Hepatocyte (in vitro differentiated cells): Measurements from ENCODE around the gene RPL18. TPM values are rescaled to one million over a fixed set of nuclear protein-coding genes. Genes with fewer than 3 reads are reported as not detected.

Experiments
- DNase-seq: peaks from one replicate; pipeline ENCODE4 v3.0.0-alpha.2; 2016; ENCODE audit warnings: low spot score
- H2AFZ ChIP-seq: fragments of 200-600 bp; sonication (generic); 2 replicates; pipeline ENCODE4 v1.6.0; 2016; ENCODE audit warnings: antibody characterized with exemption, mild to moderate bottlenecking
- H3K27ac ChIP-seq: fragments of 200-600 bp; sonication (generic); 2 replicates; pipeline ENCODE4 v1.5.1; 2016; ENCODE audit warnings: mild to moderate bottlenecking
- H3K27me3 ChIP-seq: fragments of 200-600 bp; sonication (generic); 2 replicates; pipeline ENCODE4 v1.6.1; 2016
- H3K36me3 ChIP-seq: fragments of 200-600 bp; sonication (generic); replicated peaks from 2 replicates; pipeline ENCODE4 v1.5.1; 2016; ENCODE audit warnings: low read depth; ENCODE audit not compliant: insufficient read depth
- H3K4me1 ChIP-seq: fragments of 200-600 bp; sonication (generic); 2 replicates; pipeline ENCODE4 v1.5.1; 2016; ENCODE audit warnings: mild to moderate bottlenecking, moderate library complexity; ENCODE audit not compliant: insufficient read depth
- H3K4me2 ChIP-seq: fragments of 200-600 bp; sonication (generic); 2 replicates; pipeline ENCODE4 v1.6.0; 2016
- H3K4me3 ChIP-seq: fragments of 200-600 bp; sonication (generic); 2 replicates; pipeline ENCODE4 v1.5.1; 2016; ENCODE audit warnings: mild to moderate bottlenecking
- H3K79me2 ChIP-seq: fragments of 200-600 bp; sonication (generic); 2 replicates; pipeline ENCODE4 v1.6.0; 2017; ENCODE audit warnings: mild to moderate bottlenecking
- H3K9me2 ChIP-seq: fragments of 200-600 bp; sonication (generic); replicated peaks from 2 replicates; pipeline ENCODE4 v1.6.0; 2017; ENCODE audit warnings: mild to moderate bottlenecking; ENCODE audit not compliant: insufficient read depth
- H3K9me3 ChIP-seq: fragments of 200-600 bp; sonication (generic); 2 replicates; pipeline ENCODE4 v1.5.1; 2016; ENCODE audit warnings: low read depth, mild to moderate bottlenecking
- H4K20me1 ChIP-seq: fragments of 200-600 bp; sonication (generic); 2 replicates; pipeline ENCODE4 v1.6.0; 2016; ENCODE audit warnings: mild to moderate bottlenecking; ENCODE audit not compliant: insufficient read depth, poor library complexity, severe bottlenecking
- EZH2 ChIP-seq: fragments of 200-600 bp; sonication (generic); IDR thresholded peaks from 2 replicates; pipeline ENCODE4 v1.6.1; 2016; ENCODE audit warnings: antibody characterized with exemption, mild to moderate bottlenecking, borderline replicate concordance
- EZH2phosphoT487 ChIP-seq: fragments of 200-600 bp; sonication (generic); IDR thresholded peaks from one replicate; pipeline ENCODE4 v1.6.1; 2018; ENCODE audit warnings: antibody characterized with exemption, mild to moderate bottlenecking, low read depth, moderate library complexity; ENCODE audit not compliant: unreplicated experiment, severe bottlenecking
- WGBS: methylation state at CpG from one replicate; pipeline ENCODE4 v1.1.6; 2016; ENCODE audit warnings: low lambda C conversion rate; ENCODE audit errors: missing lambda C conversion rate; 5-methylcytosine and 5-hydroxymethylcytosine counted together
- polyA plus RNA-seq: library from polyadenylated mRNA; unstranded; fragments of >200 nt; fragmentation: Nextera tagmentation; extraction: Ambion mirVana; gene quantifications from 2 replicates; pipeline ENCODE4 v1.2.1, GENCODE V29; 2016
- total RNA-seq: library from RNA; depleted of rRNA; stranded (reverse); fragments of >200 nt; gene quantifications from 2 replicates; pipeline ENCODE4 v1.2.3, GENCODE V29; 2014
- TF ChIP-seq, protein P1 (sequence below): fragments of 200-600 bp; sonication (generic); IDR thresholded peaks from 2 replicates; pipeline ENCODE4 v1.5.1; 2016; ENCODE audit warnings: antibody characterized with exemption, mild to moderate bottlenecking; ENCODE audit not compliant: poor library complexity

Gene RPL18
- total and polyA plus RNA-seq, 2 experiments from 2014 or later = 623 to 1,372 TPM

GRCh38 chr19:48575931-48576622 is 42.9 kb downstream of the RPL18 start:
- no peaks in the 10 kb centered on the region for H3K9me3 ChIP-seq
- H3K79me2 ChIP-seq = no peaks in the 10 kb centered on the region
- TF ChIP-seq, protein P1, sequence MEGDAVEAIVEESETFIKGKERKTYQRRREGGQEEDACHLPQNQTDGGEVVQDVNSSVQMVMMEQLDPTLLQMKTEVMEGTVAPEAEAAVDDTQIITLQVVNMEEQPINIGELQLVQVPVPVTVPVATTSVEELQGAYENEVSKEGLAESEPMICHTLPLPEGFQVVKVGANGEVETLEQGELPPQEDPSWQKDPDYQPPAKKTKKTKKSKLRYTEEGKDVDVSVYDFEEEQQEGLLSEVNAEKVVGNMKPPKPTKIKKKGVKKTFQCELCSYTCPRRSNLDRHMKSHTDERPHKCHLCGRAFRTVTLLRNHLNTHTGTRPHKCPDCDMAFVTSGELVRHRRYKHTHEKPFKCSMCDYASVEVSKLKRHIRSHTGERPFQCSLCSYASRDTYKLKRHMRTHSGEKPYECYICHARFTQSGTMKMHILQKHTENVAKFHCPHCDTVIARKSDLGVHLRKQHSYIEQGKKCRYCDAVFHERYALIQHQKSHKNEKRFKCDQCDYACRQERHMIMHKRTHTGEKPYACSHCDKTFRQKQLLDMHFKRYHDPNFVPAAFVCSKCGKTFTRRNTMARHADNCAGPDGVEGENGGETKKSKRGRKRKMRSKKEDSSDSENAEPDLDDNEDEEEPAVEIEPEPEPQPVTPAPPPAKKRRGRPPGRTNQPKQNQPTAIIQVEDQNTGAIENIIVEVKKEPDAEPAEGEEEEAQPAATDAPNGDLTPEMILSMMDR = no peak
- H3K27ac ChIP-seq = no peak overlapping the region
- WGBS = 97% methylated on average over 14 of the region's 23 CpGs
- H3K4me3 ChIP-seq = no peak overlapping the region
- H2AFZ ChIP-seq = no peak overlapping the region
- no peak overlapping the region for H3K4me2 ChIP-seq
- no peaks in the 10 kb centered on the region for H3K27me3 ChIP-seq
- no peaks in the 10 kb centered on the region for H3K36me3 ChIP-seq
- no peaks in the 10 kb centered on the region for H3K9me2 ChIP-seq
- no peak for DNase-seq
- no peaks in the 10 kb centered on the region for H3K4me1 ChIP-seq
- H4K20me1 ChIP-seq = no peaks in the 10 kb centered on the region

DNA sequence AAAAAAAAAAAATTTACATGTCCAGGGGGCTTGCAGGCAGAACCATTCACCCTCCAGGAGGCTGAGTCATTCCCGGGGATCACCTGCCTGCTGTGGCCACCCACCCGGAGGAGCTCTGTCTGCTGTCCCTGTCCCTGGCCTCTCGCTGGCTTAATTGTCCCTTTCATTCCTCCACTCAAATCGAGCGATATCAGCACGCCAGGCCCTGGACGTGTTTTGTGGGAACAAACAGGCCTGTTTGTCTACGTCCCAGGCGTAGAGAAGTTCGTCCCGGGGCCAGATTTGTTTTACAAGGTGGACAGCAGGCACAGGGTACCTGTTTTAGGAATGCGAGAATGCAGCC is 45.8 kb downstream of the RPL18 start:
- no peak overlapping the region for H3K4me3 ChIP-seq
- no peaks in the 10 kb centered on the region for H3K27me3 ChIP-seq
- TF ChIP-seq EZH2phosphoT487 (no peak), EZH2 (no peak)
- TF ChIP-seq, protein P1 = no peak
- H3K79me2 ChIP-seq = no peaks in the 10 kb centered on the region
- no peak for DNase-seq
- no peaks in the 10 kb centered on the region for H3K9me3 ChIP-seq
- H3K27ac ChIP-seq = peak overlapping the region; percentile 30
- H3K9me2 ChIP-seq = no peaks in the 10 kb centered on the region
- no peak overlapping the region for H2AFZ ChIP-seq
- WGBS = 37% methylated on average over 12 of the region's 12 CpGs
- H3K36me3 ChIP-seq = no peaks in the 10 kb centered on the region
- H3K4me1 ChIP-seq = peaks cover 6% of the 10 kb centered on the region
- H3K4me2 ChIP-seq = no peak overlapping the region
- no peaks in the 10 kb centered on the region for H4K20me1 ChIP-seq

DNA sequence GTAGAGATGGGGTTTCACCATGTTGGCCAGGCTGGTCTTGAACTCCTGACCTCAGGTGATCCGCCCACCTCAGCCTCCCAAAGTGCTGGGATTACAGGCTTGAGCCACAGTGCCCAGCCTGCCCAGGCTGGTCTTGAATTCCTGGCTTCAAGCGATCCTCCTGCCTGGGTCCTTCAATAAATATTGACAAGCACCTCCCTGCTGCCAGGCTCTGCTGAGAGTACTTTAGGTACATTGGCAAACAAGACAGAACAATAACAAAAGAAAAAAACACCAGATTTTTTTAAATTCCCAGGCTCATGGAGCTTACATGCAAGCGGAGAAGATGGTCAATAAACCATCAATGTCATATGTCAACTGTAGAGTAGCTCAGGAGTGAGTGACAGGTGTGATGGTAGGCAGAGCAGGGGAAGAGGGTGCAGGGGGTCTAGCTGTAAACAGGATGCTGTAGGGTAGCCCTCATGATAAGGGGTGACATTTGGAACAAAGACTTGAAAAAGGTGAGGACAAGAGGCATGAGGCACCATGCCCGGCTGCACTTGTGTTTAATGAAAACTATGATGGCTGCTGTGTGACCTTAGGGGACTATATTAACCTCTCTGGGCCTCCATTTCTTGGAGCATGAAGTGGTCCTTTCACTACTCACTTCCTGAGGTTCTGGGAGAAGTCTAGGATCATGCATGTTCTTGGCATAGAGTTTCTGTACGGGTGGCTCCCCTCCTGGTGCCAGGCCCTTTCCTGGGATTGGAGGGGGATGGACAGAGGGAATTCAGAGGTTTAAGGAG is 47.4 kb downstream of the RPL18 start:
- H4K20me1 ChIP-seq = no peaks in the 10 kb centered on the region
- no peak overlapping the region for H3K4me3 ChIP-seq
- no peaks in the 10 kb centered on the region for H3K36me3 ChIP-seq
- H3K9me3 ChIP-seq = no peaks in the 10 kb centered on the region
- H3K27ac ChIP-seq = no peak overlapping the region
- no peak for DNase-seq
- no peak overlapping the region for H3K4me2 ChIP-seq
- TF ChIP-seq, protein P1 = no peak
- TF ChIP-seq EZH2 = no peak
- TF ChIP-seq EZH2phosphoT487 = no peak
- H3K27me3 ChIP-seq = no peaks in the 10 kb centered on the region
- WGBS = 57% methylated on average over 5 of the region's 5 CpGs
- H3K9me2 ChIP-seq = no peaks in the 10 kb centered on the region
- peaks cover 11% of the 10 kb centered on the region for H3K4me1 ChIP-seq
- H3K79me2 ChIP-seq = no peaks in the 10 kb centered on the region
- no peak overlapping the region for H2AFZ ChIP-seq
